ENCODE measurements around the gene WDR27.

The WDR27 gene

GRCh38 chr6:169452117-169452868, 249.5 kb downstream of the WDR27 start:
- TF ChIP-seq ZNF24 (tag by site-specific recombination; IDR thresholded peaks at IDR 0.05) (no peak), ZNF426 (tag by site-specific recombination; IDR thresholded peaks at IDR 0.05) (no peak), ZNF677 (tag by site-specific recombination; IDR thresholded peaks at IDR 0.05) (no peak), ZNF837 (tag by site-specific recombination; IDR thresholded peaks at IDR 0.05) (no peak), ZNF18 (tag by site-specific recombination; IDR thresholded peaks at IDR 0.05) (no peak), ZNF660 (tag by site-specific recombination; IDR thresholded peaks at IDR 0.05) (no peak), SALL2 (tag by site-specific recombination; IDR thresholded peaks at IDR 0.05; ENCODE audit: borderline replicate concordance) (no peak), ZNF792 (tag by site-specific recombination; IDR thresholded peaks at IDR 0.05) (no peak), OSR2 (tag by site-specific recombination; IDR thresholded peaks at IDR 0.05) (no peak), ZNF658 (tag by site-specific recombination; IDR thresholded peaks at IDR 0.05) (no peak), ZNF777 (tag by site-specific recombination; IDR thresholded peaks at IDR 0.05; ENCODE audit: borderline replicate concordance) (no peak), ZEB2 (tag by site-specific recombination; IDR thresholded peaks at IDR 0.05) (no peak), ZNF114 (tag by site-specific recombination; IDR thresholded peaks at IDR 0.05) (no peak), ZNF639 (tag by site-specific recombination; IDR thresholded peaks at IDR 0.05) (no peak), KLF9 (tag by site-specific recombination; IDR thresholded peaks at IDR 0.05; ENCODE audit: low read depth) (no peak), ZNF341 (tag by site-specific recombination; IDR thresholded peaks at IDR 0.05; ENCODE audit: low read depth) (no peak)
- Histone ChIP-seq H3K4me3 (ENCODE audit: low read depth, low read length) (peak overlapping the region; percentile 38), H3K9me3 (ENCODE audit: control insufficient read depth, insufficient read depth, low read depth, low read length) (no peaks in the 10 kb centered on the region), H3K27ac (ENCODE audit: extremely low read depth, low read depth, low read length) (no peak overlapping the region), H3K36me3 (ENCODE audit: control insufficient read depth in 2 of 2, insufficient read depth in 1 of 2, low read length in 2 of 2) (no peaks in the 10 kb centered on the region), H3K4me1 (ENCODE audit: control insufficient read depth, insufficient read depth, low read length) (0 out of 2 replicates have a peak, but pooled peaks cover 2% of the 10 kb centered on the region)
- POLR2A ChIA-PET, result no interaction called here
- CTCF ChIA-PET, result interaction anchor here (0.6 kb wide), 1 partner anchor 839 kb away, joined by 3 read pairs; the partner anchor contains the start of gene DLL1

- H3K27ac ChIP-seq (ENCODE audit: extremely low read depth, low read depth, low read length), result no peak overlapping the region
- H3K4me3 ChIP-seq (ENCODE audit: low read depth, low read length), result no peak overlapping the region
- TF ChIP-seq ZNF521 (tag by site-specific recombination; IDR thresholded peaks at IDR 0.05) (no peak), ZNF658 (tag by site-specific recombination; IDR thresholded peaks at IDR 0.05) (no peak)
- ChIA-PET CTCF (no interaction called here), POLR2A (no interaction called here)
- no peaks in the 10 kb centered on the region for H3K36me3 ChIP-seq (ENCODE audit: control insufficient read depth in 2 of 2, insufficient read depth in 1 of 2, low read length in 2 of 2)
- H3K9me3 ChIP-seq (ENCODE audit: control insufficient read depth, insufficient read depth, low read depth, low read length), result no peaks in the 10 kb centered on the region
- 0 out of 2 replicates have a peak, but pooled peaks cover 2% of the 10 kb centered on the region for H3K4me1 ChIP-seq (ENCODE audit: control insufficient read depth, insufficient read depth, low read length)
These were observed 250.6 kb downstream of the WDR27 start for GRCh38 chr6:169451065-169451838.

GRCh38 chr6:169450097-169450496, 251.7 kb downstream of the WDR27 start:
- ChIA-PET POLR2A (no interaction called here), CTCF (no interaction called here)
- H3K4me1 ChIP-seq (ENCODE audit: control insufficient read depth, insufficient read depth, low read length), result 0 out of 2 replicates have a peak, but pooled peaks cover 2% of the 10 kb centered on the region
- no peaks in the 10 kb centered on the region for H3K36me3 ChIP-seq (ENCODE audit: control insufficient read depth in 2 of 2, insufficient read depth in 1 of 2, low read length in 2 of 2)
- TF ChIP-seq ZNF791 (tag by site-specific recombination; IDR thresholded peaks at IDR 0.05) (no peak), ZIC2 (tag by site-specific recombination; IDR thresholded peaks at IDR 0.05) (0 out of 2 replicates have a peak, but pooled peaks have one; percentile 18), SP7 (tag by site-specific recombination; IDR thresholded peaks at IDR 0.05) (no peak)
- no peak overlapping the region for H3K4me3 ChIP-seq (ENCODE audit: low read depth, low read length)
- H3K9me3 ChIP-seq (ENCODE audit: control insufficient read depth, insufficient read depth, low read depth, low read length), result no peaks in the 10 kb centered on the region
- no peak overlapping the region for H3K27ac ChIP-seq (ENCODE audit: extremely low read depth, low read depth, low read length)

Measured in HEK293 (cell line).